Panc1 (cell line): ENCODE results near the gene GRIP2. TPM values are rescaled to one million over a fixed set of nuclear protein-coding genes. Genes with fewer than 3 reads are reported as not detected.

ENCODE experiments used
- ATAC-seq: fragments of 200-7000 bp; cut with Tn5 transposase; 2 replicates; pipeline ENCODE4 v1.9.1; 2020; ENCODE audit warnings: mild to moderate bottlenecking, moderate library complexity
- BruUV-seq: library from RNA; stranded (reverse); fragments of 400-500 nt; replicated peaks from 2 replicates; lab custom pipeline; 2021; lab: Mats Ljungman, UMichigan
- CTCF ChIA-PET: fragments of 300-600 bp; sonication (Branson Sonifier 250); formaldehyde crosslinking; loops from one replicate; lab custom pipeline; 2022; ENCODE audit warnings: antibody characterized with exemption; lab: Charles Lee
- POLR2A ChIA-PET: fragments of 300-600 bp; sonication (Branson Sonifier 250); formaldehyde crosslinking; loops from one replicate; lab custom pipeline; 2022; ENCODE audit warnings: antibody characterized with exemption; lab: Charles Lee
- DNase-seq: peaks from one replicate; pipeline ENCODE4 v3.0.0-alpha.2; 2010; ENCODE audit warnings: low read depth, low spot score
- H3K27ac ChIP-seq: 2 replicates; pipeline ENCODE4 v1.5.1; 2011; ENCODE audit warnings: mild to moderate bottlenecking, low read length, inconsistent platforms
- H3K27me3 ChIP-seq: fragments of 200-500 bp; sonication (Bioruptor generic); 2 replicates; pipeline ENCODE4 v1.6.0; 2014; ENCODE audit warnings: low read length, inconsistent platforms; ENCODE audit not compliant: control insufficient read depth, insufficient read depth
- H3K36me3 ChIP-seq: fragments of 200-500 bp; sonication (Bioruptor generic); 2 replicates; pipeline ENCODE4 v1.5.1; 2014; ENCODE audit warnings: inconsistent platforms, mild to moderate bottlenecking, low read length, moderate library complexity; ENCODE audit not compliant: control insufficient read depth, insufficient read depth
- H3K4me1 ChIP-seq: 2 replicates; pipeline ENCODE4 v1.5.1; 2011; ENCODE audit warnings: inconsistent platforms, mild to moderate bottlenecking, low read length, moderate library complexity; ENCODE audit not compliant: control insufficient read depth, insufficient read depth
- H3K4me3 ChIP-seq, 2 experiments: 2 replicates each; pipeline ENCODE4 v1.5.1; 2011 to 2012; ENCODE audit warnings: low read depth in 2 of 2, low read length in 2 of 2, mild to moderate bottlenecking in 2 of 2, inconsistent platforms in 1 of 2, moderate library complexity in 1 of 2
- H3K9me3 ChIP-seq: fragments of 200-500 bp; sonication (Bioruptor generic); 2 replicates; pipeline ENCODE4 v1.5.1; 2014; ENCODE audit warnings: low read depth, mild to moderate bottlenecking, inconsistent platforms, low read length, moderate library complexity; ENCODE audit not compliant: control insufficient read depth, insufficient read depth
- CTCF ChIP-seq: fragments of 450-650 bp; IDR thresholded peaks from 2 replicates; pipeline ENCODE4 v1.5.1; 2017; ENCODE audit warnings: mild to moderate bottlenecking
- POLR2AphosphoS5 ChIP-seq: IDR thresholded peaks from 2 replicates; pipeline ENCODE4 v1.6.1; 2012; ENCODE audit warnings: mild to moderate bottlenecking, low read depth, low read length, moderate library complexity
- SIN3A ChIP-seq: IDR thresholded peaks from 2 replicates; pipeline ENCODE4 v1.6.1; 2012; ENCODE audit warnings: low read depth, mild to moderate bottlenecking, low read length, moderate library complexity, borderline replicate concordance; ENCODE audit not compliant: insufficient read depth
- TCF7L2 ChIP-seq: IDR thresholded peaks from 2 replicates; pipeline ENCODE4 v1.6.1; 2011; ENCODE audit warnings: mild to moderate bottlenecking, low read depth, low read length, inconsistent platforms
- in situ Hi-C: cut with HindIII; loops from 2 replicates; pipeline ENCODE4 v1.10.0; 2016; ENCODE audit warnings: low sequenced_read_pairs, low pct_unique_long_range_greater_than_20kb
- intact Hi-C: fragments of 100-400 bp; cut with micrococcal nuclease; formaldehyde crosslinking; loops from one replicate; pipeline ENCODE4 v1.10.0; 2022; ENCODE audit not compliant: unreplicated experiment
- total RNA-seq: library from RNA; stranded (reverse); gene quantifications from one replicate; pipeline ENCODE4 v1.2.1, GENCODE V29; 2021; ENCODE audit not compliant: unreplicated experiment
- TF ChIP-seq, protein P1 (sequence below), 2 experiments: IDR thresholded peaks; 2 replicates each; pipeline ENCODE4 v1.6.1; 2011 to 2012; ENCODE audit warnings: low read depth in 2 of 2, control low read depth in 1 of 2, low read length in 1 of 2, mild to moderate bottlenecking in 1 of 2, moderate library complexity in 1 of 2; ENCODE audit not compliant: insufficient read depth in 1 of 2

Gene GRIP2
- total RNA-seq, 1 experiment from 2014 or later = 6.5 TPM

GRCh38 chr3:14481646-14482036 is 58.5 kb downstream of the GRIP2 start:
- BruUV-seq = no TSS peak
- no peaks in the 10 kb centered on the region for H3K9me3 ChIP-seq
- ChIA-PET POLR2A (no interaction called here), CTCF (no interaction called here)
- no peaks in the 10 kb centered on the region for H3K4me1 ChIP-seq
- ATAC-seq (no peak), DNase-seq (no peak)
- no peak for TF ChIP-seq SIN3A
- TF ChIP-seq POLR2AphosphoS5 = no peak
- TF ChIP-seq, protein P1, sequence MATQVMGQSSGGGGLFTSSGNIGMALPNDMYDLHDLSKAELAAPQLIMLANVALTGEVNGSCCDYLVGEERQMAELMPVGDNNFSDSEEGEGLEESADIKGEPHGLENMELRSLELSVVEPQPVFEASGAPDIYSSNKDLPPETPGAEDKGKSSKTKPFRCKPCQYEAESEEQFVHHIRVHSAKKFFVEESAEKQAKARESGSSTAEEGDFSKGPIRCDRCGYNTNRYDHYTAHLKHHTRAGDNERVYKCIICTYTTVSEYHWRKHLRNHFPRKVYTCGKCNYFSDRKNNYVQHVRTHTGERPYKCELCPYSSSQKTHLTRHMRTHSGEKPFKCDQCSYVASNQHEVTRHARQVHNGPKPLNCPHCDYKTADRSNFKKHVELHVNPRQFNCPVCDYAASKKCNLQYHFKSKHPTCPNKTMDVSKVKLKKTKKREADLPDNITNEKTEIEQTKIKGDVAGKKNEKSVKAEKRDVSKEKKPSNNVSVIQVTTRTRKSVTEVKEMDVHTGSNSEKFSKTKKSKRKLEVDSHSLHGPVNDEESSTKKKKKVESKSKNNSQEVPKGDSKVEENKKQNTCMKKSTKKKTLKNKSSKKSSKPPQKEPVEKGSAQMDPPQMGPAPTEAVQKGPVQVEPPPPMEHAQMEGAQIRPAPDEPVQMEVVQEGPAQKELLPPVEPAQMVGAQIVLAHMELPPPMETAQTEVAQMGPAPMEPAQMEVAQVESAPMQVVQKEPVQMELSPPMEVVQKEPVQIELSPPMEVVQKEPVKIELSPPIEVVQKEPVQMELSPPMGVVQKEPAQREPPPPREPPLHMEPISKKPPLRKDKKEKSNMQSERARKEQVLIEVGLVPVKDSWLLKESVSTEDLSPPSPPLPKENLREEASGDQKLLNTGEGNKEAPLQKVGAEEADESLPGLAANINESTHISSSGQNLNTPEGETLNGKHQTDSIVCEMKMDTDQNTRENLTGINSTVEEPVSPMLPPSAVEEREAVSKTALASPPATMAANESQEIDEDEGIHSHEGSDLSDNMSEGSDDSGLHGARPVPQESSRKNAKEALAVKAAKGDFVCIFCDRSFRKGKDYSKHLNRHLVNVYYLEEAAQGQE (IDR thresholded peaks at IDR 0.05; ENCODE audit: insufficient read depth in 1 of 2, low read depth in 2 of 2, low read length in 1 of 2) = no peak
- TF ChIP-seq CTCF = no peak
- no peak for TF ChIP-seq TCF7L2
- in situ Hi-C loops (no loop called here), intact Hi-C loops (no loop called here)
- no peak overlapping the region for H3K27ac ChIP-seq
- no peaks in the 10 kb centered on the region for H3K27me3 ChIP-seq
- no peaks in the 10 kb centered on the region; the same call in 1 of the 2 replicates for H3K36me3 ChIP-seq
- no peak overlapping the region for H3K4me3 ChIP-seq

GRCh38 chr3:14481018-14481645 is 59.0 kb downstream of the GRIP2 start:
- TF ChIP-seq SIN3A = no peak
- intact Hi-C loops = no loop called here
- BruUV-seq = no TSS peak
- H3K36me3 ChIP-seq = no peaks in the 10 kb centered on the region; the same call in 1 of the 2 replicates
- no peak for ATAC-seq
- no peak overlapping the region for H3K27ac ChIP-seq
- ChIA-PET POLR2A (no interaction called here), CTCF (no interaction called here)
- no peaks in the 10 kb centered on the region for H3K27me3 ChIP-seq
- H3K4me3 ChIP-seq = no peak overlapping the region
- no peaks in the 10 kb centered on the region for H3K4me1 ChIP-seq
- H3K9me3 ChIP-seq = no peaks in the 10 kb centered on the region
- DNase-seq = no peak
- in situ Hi-C loops = no loop called here

DNA sequence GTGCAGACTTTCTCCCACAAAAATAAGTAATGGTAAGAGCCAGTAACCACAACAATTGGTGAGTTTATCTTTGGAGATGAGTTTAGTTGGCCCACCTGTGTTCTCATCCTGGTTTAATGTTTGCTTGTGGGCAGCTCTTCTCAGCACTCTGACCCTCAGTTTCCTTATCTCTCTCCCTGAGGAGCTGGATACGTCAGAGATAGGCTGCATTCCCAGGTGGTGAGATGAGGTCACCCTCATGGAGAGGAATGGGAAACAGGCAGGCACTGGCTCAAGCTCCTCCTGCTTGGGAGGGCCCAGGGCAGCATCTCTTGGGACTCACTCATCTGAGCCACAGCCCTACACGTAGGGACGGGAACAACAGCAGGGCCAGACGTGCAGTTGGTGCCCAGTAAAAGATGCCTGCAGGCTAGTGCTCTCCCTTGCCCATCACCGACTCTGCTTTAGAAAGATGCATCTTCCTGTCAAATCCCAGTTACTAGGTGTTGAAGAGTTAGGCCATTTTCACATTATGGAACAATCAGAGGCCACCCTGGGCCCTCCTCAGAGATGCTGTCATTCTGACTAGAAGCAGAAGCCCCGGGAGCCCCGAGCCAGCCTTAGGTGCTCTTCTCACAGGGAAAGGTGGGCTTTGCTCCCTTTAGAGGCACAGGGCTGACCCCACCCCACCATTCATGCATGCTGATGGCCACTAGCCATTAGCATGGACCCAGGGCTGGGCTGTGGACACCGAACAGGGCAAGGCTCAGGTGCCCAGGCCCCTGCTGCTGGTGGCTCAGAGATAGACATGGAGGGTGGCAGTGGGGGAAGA is 59.7 kb downstream of the GRIP2 start:
- DNase-seq = no peak
- BruUV-seq = no TSS peak
- Histone ChIP-seq H3K9me3 (no peaks in the 10 kb centered on the region), H3K36me3 (no peaks in the 10 kb centered on the region; the same call in 1 of the 2 replicates), H3K27me3 (no peaks in the 10 kb centered on the region), H3K4me1 (no peaks in the 10 kb centered on the region), H3K4me3 (no peak overlapping the region), H3K27ac (no peak overlapping the region)
- intact Hi-C loops (no loop called here), in situ Hi-C loops (no loop called here)
- POLR2A ChIA-PET = no interaction called here
- CTCF ChIA-PET = no interaction called here
- ATAC-seq = no peak
- TF ChIP-seq, protein P1 (IDR thresholded peaks at IDR 0.05; ENCODE audit: insufficient read depth in 1 of 2, low read depth in 2 of 2, low read length in 1 of 2) = no peak
- TF ChIP-seq TCF7L2 = no peak
